HepG2 (cell line): ENCODE data around the gene TAGAP. TPM values are rescaled to one million over a fixed set of nuclear protein-coding genes. Genes with fewer than 3 reads are reported as not detected.

Experiments used
- ATAC-seq: fragments of 200-7000 bp; cut with Tn5 transposase; 3 replicates; pipeline ENCODE4 v1.9.1; 2020; ENCODE audit warnings: mild to moderate bottlenecking, moderate library complexity
- BruUV-seq: library from RNA; stranded (reverse); fragments of 400-500 nt; replicated peaks from 2 replicates; lab custom pipeline; 2021; lab: Mats Ljungman, UMichigan
- CTCF ChIA-PET: fragments of 300-600 bp; formaldehyde crosslinking; extraction: SDS; loops from one replicate; lab custom pipeline; 2021; ENCODE audit warnings: low total read pairs, inconsistent platforms, low intra/inter-chr PET ratio; lab: Yijun Ruan, JAX
- POLR2A ChIA-PET: fragments of 350-600 bp; sonication (Branson Sonifier 250); formaldehyde crosslinking; loops from one replicate; lab custom pipeline; 2020; ENCODE audit warnings: antibody characterized with exemption, inconsistent platforms; lab: Yijun Ruan, JAX
- DNase-seq: peaks from one replicate; pipeline ENCODE4 v3.0.0-alpha.2; 2015; ENCODE audit warnings: low spot score
- FAIRE-seq: peaks from 3 replicates; lab custom pipeline; 2011; peaks lifted over from hg19 to GRCh38; lab: Jason Lieb, UNC
- H2AFZ ChIP-seq: one replicate; pipeline ENCODE4 v1.6.1; 2011; ENCODE audit warnings: low read length, inconsistent platforms
- H3K27ac ChIP-seq: fragments of 300-600 bp; 3 replicates; pipeline ENCODE4 v1.8.0; 2011; ENCODE audit warnings: mixed run types, mild to moderate bottlenecking, mixed read lengths, low read length, inconsistent platforms; ENCODE audit not compliant: insufficient read depth; ENCODE audit errors: extremely low read length
- H3K27me3 ChIP-seq, 2 experiments: fragments of 200-600 bp in 1 of 2; 2 replicates in 1 of 2; 3 replicates in 1 of 2; pipeline versions ENCODE4 v1.6.0 to v1.8.0; 2011; ENCODE audit warnings: low read length in 2 of 2, mild to moderate bottlenecking in 2 of 2, moderate library complexity in 2 of 2, inconsistent platforms in 1 of 2; ENCODE audit not compliant: insufficient read depth in 2 of 2, control insufficient read depth in 1 of 2
- H3K36me3 ChIP-seq, 2 experiments: fragments of 200-600 bp in 1 of 2; replicated peaks in 1 of 2; 2 replicates in 1 of 2; 3 replicates in 1 of 2; pipeline versions ENCODE4 v1.5.1 to v1.8.0; 2011; ENCODE audit warnings: low read length in 2 of 2, inconsistent platforms in 1 of 2; ENCODE audit not compliant: insufficient read depth in 2 of 2, control insufficient read depth in 1 of 2
- H3K4me1 ChIP-seq: 2 replicates; pipeline ENCODE4 v1.5.1; 2012; ENCODE audit warnings: low read length, inconsistent platforms; ENCODE audit not compliant: insufficient read depth
- H3K4me2 ChIP-seq: 2 replicates; pipeline ENCODE4 v1.6.0; 2011; ENCODE audit warnings: low read depth, low read length, inconsistent platforms
- H3K4me3 ChIP-seq, 3 experiments: fragments of 200-600 bp in 1 of 3; sonication (generic), shearing (Covaris generic) in 1 of 3; replicated peaks in 1 of 3; 2 replicates each; pipeline ENCODE4 v1.5.1; 2011 to 2016; ENCODE audit warnings: low read length in 3 of 3, inconsistent platforms in 2 of 3, low read depth in 2 of 3, mild to moderate bottlenecking in 2 of 3, control low read depth in 1 of 3, mixed read lengths in 1 of 3; ENCODE audit not compliant: insufficient read depth in 1 of 3
- H3K79me2 ChIP-seq: one replicate; pipeline ENCODE4 v1.6.1; 2011; ENCODE audit warnings: low read length, inconsistent platforms; ENCODE audit not compliant: insufficient read depth
- H3K9ac ChIP-seq: 2 replicates; pipeline ENCODE4 v1.6.0; 2011; ENCODE audit warnings: mild to moderate bottlenecking, low read depth, low read length, inconsistent platforms; ENCODE audit not compliant: insufficient read depth
- H3K9me3 ChIP-seq: 2 replicates; pipeline ENCODE4 v1.5.1; 2012; ENCODE audit warnings: mild to moderate bottlenecking, low read length
- H4K20me1 ChIP-seq: 2 replicates; pipeline ENCODE4 v1.6.0; 2011; ENCODE audit warnings: inconsistent platforms, mild to moderate bottlenecking, low read length, moderate library complexity; ENCODE audit not compliant: insufficient read depth
- DNMT3B ChIP-seq: conservative IDR thresholded peaks from 2 replicates; pipeline ENCODE4 v1.6.1; 2016; ENCODE audit warnings: missing biosample characterization, control low read depth
- GPBP1L1 ChIP-seq: sonication (generic); formaldehyde crosslinking; IDR thresholded peaks from 2 replicates; pipeline ENCODE4 v1.5.0; 2020; ENCODE audit warnings: mild to moderate bottlenecking, missing genetic modification reagents
- KLF13 ChIP-seq: sonication (generic); formaldehyde crosslinking; IDR thresholded peaks from 2 replicates; pipeline ENCODE4 v1.4.0; 2020; ENCODE audit warnings: mild to moderate bottlenecking, missing genetic modification reagents
- MZF1 ChIP-seq: sonication (generic); formaldehyde crosslinking; IDR thresholded peaks from 2 replicates; pipeline ENCODE4 v1.8.1; 2023; ENCODE audit warnings: mild to moderate bottlenecking, missing genetic modification reagents, borderline replicate concordance
- NFE2L2 ChIP-seq: fragments of 150-350 bp; IDR thresholded peaks from 2 replicates; pipeline ENCODE4 v1.6.1; 2014; ENCODE audit warnings: low read length
- NR2C2 ChIP-seq: sonication (generic); formaldehyde crosslinking; IDR thresholded peaks from 2 replicates; pipeline ENCODE4 v1.4.0; 2020; ENCODE audit warnings: missing genetic modification reagents, mild to moderate bottlenecking, moderate library complexity, borderline replicate concordance
- PRMT3 ChIP-seq: sonication (generic); formaldehyde crosslinking; IDR thresholded peaks from 2 replicates; pipeline ENCODE4 v1.8.1; 2022; ENCODE audit warnings: low read depth, mild to moderate bottlenecking, moderate library complexity, missing genetic modification reagents, borderline replicate concordance
- RCOR2 ChIP-seq: IDR thresholded peaks from 2 replicates; pipeline ENCODE4 v1.6.1; 2016; ENCODE audit warnings: missing biosample characterization, missing genetic modification reagents
- SMARCE1 ChIP-seq: fragments of 450-650 bp; IDR thresholded peaks from 2 replicates; pipeline ENCODE4 v1.6.1; 2017; ENCODE audit warnings: borderline replicate concordance
- ZBTB14 ChIP-seq: sonication (generic); formaldehyde crosslinking; IDR thresholded peaks from 2 replicates; pipeline ENCODE4 v1.4.0; 2020; ENCODE audit warnings: missing genetic modification reagents
- ZNF12 ChIP-seq: sonication (generic); formaldehyde crosslinking; IDR thresholded peaks from 2 replicates; pipeline ENCODE4 v1.5.0; 2020; ENCODE audit warnings: missing genetic modification reagents
- ZNF230 ChIP-seq: sonication (generic); formaldehyde crosslinking; IDR thresholded peaks from 2 replicates; pipeline ENCODE4 v1.4.0; 2020; ENCODE audit warnings: mild to moderate bottlenecking, missing genetic modification reagents
- ZNF552 ChIP-seq: sonication (generic); formaldehyde crosslinking; IDR thresholded peaks from 2 replicates; pipeline ENCODE4 v1.9.0; 2022; ENCODE audit warnings: missing genetic modification reagents, mild to moderate bottlenecking, borderline replicate concordance
- ZNF580 ChIP-seq: IDR thresholded peaks from 2 replicates; pipeline ENCODE4 v1.6.1; 2016; ENCODE audit warnings: low read depth, borderline replicate concordance
- ZNF773 ChIP-seq: sonication (generic); formaldehyde crosslinking; IDR thresholded peaks from 2 replicates; pipeline ENCODE4 v1.4.0; 2020; ENCODE audit warnings: missing genetic modification reagents, borderline replicate concordance
- ZSCAN21 ChIP-seq: sonication (generic); formaldehyde crosslinking; IDR thresholded peaks from 2 replicates; pipeline ENCODE4 v1.8.0; 2022; ENCODE audit warnings: mild to moderate bottlenecking, missing genetic modification reagents, moderate library complexity, borderline replicate concordance
- WGBS: methylation state at CpG from one replicate; pipeline ENCODE4 v1.1.6; 2017; ENCODE audit warnings: low lambda C conversion rate; 5-methylcytosine and 5-hydroxymethylcytosine counted together
- in situ Hi-C: cut with HindIII; loops from 2 replicates; pipeline ENCODE4 v1.10.0; 2017; ENCODE audit warnings: low pct_unique_long_range_greater_than_20kb; ENCODE audit not compliant: extremely low pct_ligation_motif_present
- intact Hi-C: fragments of 100-400 bp; cut with micrococcal nuclease; formaldehyde crosslinking; loops from one replicate; pipeline ENCODE4 v1.10.0; 2022; ENCODE audit not compliant: unreplicated experiment
- polyA plus RNA-seq, 8 experiments: library from polyadenylated mRNA; depleted of rRNA in 3 of 8; stranded (reverse) in 7 of 8; unstranded in 1 of 8; fragments of >200 nt; fragmentation: Illumina TruSeq in 4 of 8; extraction: Trizol in 4 of 8; gene quantifications; 2 replicates each; pipeline versions ENCODE4 v1.2.1 to v1.2.3, GENCODE V29; 2011 to 2016; ENCODE audit warnings: low read depth in 4 of 8, missing spikeins in 1 of 8, mixed read lengths in 1 of 8; ENCODE audit not compliant: insufficient read depth in 1 of 8
- total RNA-seq, 5 experiments: library from RNA; depleted of rRNA; stranded (reverse); fragments of >200 nt; fragmentation: Illumina TruSeq; extraction: Trizol; gene quantifications; 2 replicates each; pipeline ENCODE4 v1.2.3, GENCODE V29; 2016; ENCODE audit warnings: low read depth in 1 of 5
- TF ChIP-seq, protein P1 (sequence below), 2 experiments: sonication (generic) in 1 of 2; formaldehyde crosslinking in 1 of 2; IDR thresholded peaks; 2 replicates each; pipeline versions ENCODE4 v1.4.0 to v1.6.1; 2018 to 2020; ENCODE audit warnings: missing genetic modification reagents in 2 of 2, borderline replicate concordance in 1 of 2, low read depth in 1 of 2, mild to moderate bottlenecking in 1 of 2, missing biosample characterization in 1 of 2
- TF ChIP-seq, protein P2 (sequence below): sonication (generic); formaldehyde crosslinking; IDR thresholded peaks from 2 replicates; pipeline ENCODE4 v1.4.0; 2020; ENCODE audit warnings: mild to moderate bottlenecking, missing genetic modification reagents, borderline replicate concordance

Gene TAGAP
- total and polyA plus RNA-seq, 2 of the 13 experiments (the other 11 are each of a cell fraction or from before 2014, with no cell fraction given) = not detected

GRCh38 chr6:159074876-159075275, 30.1 kb upstream of the TAGAP start:
- 0% methylated on average over 2 of the region's 2 CpGs for WGBS
- TF ChIP-seq NR2C2 (CRISPR knock-in tag) (no peak), ZNF580 (no peak), ZSCAN21 (CRISPR knock-in tag) (no peak), ZNF773 (CRISPR knock-in tag) (no peak), MZF1 (CRISPR knock-in tag) (no peak), DNMT3B (CRISPR knock-in tag) (no peak), NFE2L2 (no peak), ZBTB14 (CRISPR knock-in tag) (no peak), ZNF12 (CRISPR knock-in tag) (no peak), GPBP1L1 (CRISPR knock-in tag) (no peak), ZNF552 (CRISPR knock-in tag) (no peak), PRMT3 (no peak), RCOR2 (CRISPR knock-in tag) (no peak), ZNF230 (CRISPR knock-in tag) (no peak), KLF13 (no peak), SMARCE1 (no peak)
- TF ChIP-seq, protein P1, sequence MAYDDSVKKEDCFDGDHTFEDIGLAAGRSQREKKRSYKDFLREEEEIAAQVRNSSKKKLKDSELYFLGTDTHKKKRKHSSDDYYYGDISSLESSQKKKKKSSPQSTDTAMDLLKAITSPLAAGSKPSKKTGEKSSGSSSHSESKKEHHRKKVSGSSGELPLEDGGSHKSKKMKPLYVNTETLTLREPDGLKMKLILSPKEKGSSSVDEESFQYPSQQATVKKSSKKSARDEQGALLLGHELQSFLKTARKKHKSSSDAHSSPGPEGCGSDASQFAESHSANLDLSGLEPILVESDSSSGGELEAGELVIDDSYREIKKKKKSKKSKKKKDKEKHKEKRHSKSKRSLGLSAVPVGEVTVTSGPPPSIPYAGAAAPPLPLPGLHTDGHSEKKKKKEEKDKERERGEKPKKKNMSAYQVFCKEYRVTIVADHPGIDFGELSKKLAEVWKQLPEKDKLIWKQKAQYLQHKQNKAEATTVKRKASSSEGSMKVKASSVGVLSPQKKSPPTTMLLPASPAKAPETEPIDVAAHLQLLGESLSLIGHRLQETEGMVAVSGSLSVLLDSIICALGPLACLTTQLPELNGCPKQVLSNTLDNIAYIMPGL (CRISPR knock-in tag; IDR thresholded peaks at IDR 0.05; ENCODE audit: borderline replicate concordance in 1 of 2, low read depth in 1 of 2) = no peak
- TF ChIP-seq, protein P2, sequence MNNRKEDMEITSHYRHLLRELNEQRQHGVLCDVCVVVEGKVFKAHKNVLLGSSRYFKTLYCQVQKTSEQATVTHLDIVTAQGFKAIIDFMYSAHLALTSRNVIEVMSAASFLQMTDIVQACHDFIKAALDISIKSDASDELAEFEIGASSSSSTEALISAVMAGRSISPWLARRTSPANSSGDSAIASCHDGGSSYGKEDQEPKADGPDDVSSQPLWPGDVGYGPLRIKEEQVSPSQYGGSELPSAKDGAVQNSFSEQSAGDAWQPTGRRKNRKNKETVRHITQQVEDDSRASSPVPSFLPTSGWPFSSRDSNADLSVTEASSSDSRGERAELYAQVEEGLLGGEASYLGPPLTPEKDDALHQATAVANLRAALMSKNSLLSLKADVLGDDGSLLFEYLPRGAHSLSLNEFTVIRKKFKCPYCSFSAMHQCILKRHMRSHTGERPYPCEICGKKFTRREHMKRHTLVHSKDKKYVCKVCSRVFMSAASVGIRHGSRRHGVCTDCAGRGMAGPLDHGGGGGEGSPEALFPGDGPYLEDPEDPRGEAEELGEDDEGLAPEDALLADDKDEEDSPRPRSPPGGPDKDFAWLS (CRISPR knock-in tag) = no peak

More at GRCh38 chr6:159074876-159075275, 30.1 kb upstream of the TAGAP start:
- intact Hi-C loops = no loop called here
- no peak overlapping the region for H2AFZ ChIP-seq
- H3K36me3 ChIP-seq = no peaks in the 10 kb centered on the region
- H3K9me3 ChIP-seq = no peaks in the 10 kb centered on the region
- no peak for ATAC-seq
- H3K4me1 ChIP-seq = peaks cover 8% of the 10 kb centered on the region; the same call in 1 of the 2 replicates
- no TSS peak for BruUV-seq
- no peaks in the 10 kb centered on the region for H3K79me2 ChIP-seq
- in situ Hi-C loops = no loop called here
- no peak for FAIRE-seq
- no peak overlapping the region for H3K9ac ChIP-seq
- H3K27ac ChIP-seq = no peak overlapping the region
- no peak for DNase-seq
- H3K4me3 ChIP-seq = no peak overlapping the region
- CTCF ChIA-PET = no interaction called here
- peaks cover 1 to 41% of the 10 kb centered on the region in 2 experiments; a peak in 4 of 5 replicates for H3K27me3 ChIP-seq
- POLR2A ChIA-PET = no interaction called here
- H4K20me1 ChIP-seq = no peaks in the 10 kb centered on the region
- no peak overlapping the region for H3K4me2 ChIP-seq
